CD4-positive, alpha-beta T cell treated with Interleukin-10 for 1 hour (primary cell): ENCODE results near the gene MYPN.

ENCODE experiments used
- DNase-seq: peaks from one replicate; pipeline ENCODE4 v3.0.0-alpha.2; 2020

The MYPN gene

DNA sequence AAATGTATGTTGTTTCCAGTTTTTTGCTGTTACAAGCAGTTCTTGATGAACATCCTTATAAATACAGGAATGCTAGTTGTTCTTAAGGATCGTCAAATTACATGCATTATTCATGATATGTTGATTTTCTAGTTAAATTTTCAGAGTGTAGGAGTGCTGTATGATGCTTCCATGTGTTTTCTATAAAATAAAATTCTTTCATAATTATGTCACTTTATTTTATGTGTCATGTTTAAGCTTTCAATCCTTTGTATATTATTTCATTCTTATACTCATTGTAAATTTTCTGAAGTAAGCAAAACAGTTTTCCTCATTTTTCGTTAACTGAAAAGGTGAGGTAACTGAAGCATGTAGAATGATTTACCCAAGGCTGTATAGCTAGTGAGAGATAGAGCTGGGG is 16.8 kb upstream of the MYPN start:
- no peak for DNase-seq

DNA sequence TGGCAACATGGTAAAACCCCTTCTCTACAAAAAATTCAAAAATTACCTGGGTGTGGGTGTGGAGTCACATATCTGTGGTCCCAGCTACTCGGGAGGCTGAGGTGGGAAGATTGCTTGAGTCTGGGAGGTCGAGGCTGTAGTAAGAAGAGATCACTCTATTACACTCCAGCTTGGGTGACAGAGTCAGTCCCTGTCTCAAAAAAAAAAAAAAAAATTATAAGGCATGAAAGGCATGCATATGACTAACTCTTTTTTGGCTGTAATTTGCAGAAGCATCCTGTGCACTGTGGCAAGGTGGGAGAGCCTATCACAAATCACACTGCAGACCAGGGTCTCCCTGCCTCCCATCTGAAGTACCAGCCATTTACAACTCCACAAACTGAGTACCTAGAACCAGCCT is 14.1 kb upstream of the MYPN start:
- DNase-seq = no peak

DNA sequence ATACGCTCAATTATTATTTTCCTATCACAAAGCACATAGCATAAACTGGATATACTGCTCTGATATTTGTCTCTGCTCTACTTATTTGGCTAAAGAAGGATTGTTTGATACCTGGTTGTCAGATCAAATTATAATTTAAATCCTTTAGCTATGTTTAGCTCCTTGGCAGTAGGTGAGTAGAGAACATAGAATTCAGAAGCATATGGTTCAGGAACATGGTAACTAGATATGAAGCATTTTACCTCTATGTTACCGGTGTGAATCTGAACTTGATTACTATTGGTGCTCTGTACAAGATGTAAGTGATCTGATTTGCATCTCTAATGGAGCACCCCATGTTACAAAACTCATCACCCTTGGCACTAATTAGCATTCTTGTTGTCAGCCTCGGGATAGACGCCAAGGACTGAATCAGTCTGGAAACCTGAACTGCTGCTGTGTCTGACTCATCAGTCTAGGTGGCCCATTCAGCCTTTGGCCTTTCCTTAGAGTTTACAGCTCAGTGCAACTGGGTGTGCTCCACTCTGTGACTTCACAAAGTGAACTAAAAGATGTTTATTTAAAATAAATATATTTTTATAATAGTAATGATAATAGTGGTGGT is 12.3 kb upstream of the MYPN start:
- DNase-seq = no peak

DNA sequence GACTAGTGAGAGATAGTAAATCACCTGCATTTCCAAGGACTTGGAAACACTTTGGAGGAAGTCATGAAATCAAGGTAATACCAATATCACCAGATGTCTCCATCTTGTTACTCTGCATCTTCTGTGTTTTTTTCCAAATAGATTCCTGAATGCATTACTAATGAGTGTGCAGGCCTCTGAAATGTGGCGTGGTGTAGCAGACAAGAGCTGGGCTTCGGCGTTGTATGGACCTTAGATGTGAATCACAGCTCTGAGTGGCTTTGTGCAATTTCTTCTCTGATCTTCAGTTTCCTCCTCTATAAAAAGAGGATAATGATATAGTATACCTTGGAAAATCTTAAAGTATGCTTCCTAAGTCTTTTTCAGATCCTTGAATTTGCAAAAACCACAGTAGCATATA is 9.6 kb upstream of the MYPN start:
- DNase-seq = no peak

DNA sequence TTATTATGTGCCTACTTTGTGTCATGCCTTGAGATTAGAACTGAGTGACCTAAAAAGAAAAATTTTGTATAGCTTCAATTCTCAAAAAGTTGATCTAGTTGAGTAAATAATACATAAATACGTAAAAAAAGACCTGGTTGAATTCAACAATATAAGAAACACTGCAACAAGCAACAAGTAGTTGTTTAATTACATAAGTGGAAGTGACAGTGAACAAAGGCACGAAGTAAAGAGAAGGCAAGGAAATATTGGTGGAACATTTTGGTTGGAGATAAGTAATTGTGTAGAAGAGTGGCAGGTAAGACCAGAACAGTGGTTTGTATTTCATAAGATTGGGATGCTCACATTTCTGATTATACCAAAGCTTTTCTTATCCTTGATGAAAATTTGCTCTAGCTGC is 8.2 kb upstream of the MYPN start:
- DNase-seq = no peak

DNA sequence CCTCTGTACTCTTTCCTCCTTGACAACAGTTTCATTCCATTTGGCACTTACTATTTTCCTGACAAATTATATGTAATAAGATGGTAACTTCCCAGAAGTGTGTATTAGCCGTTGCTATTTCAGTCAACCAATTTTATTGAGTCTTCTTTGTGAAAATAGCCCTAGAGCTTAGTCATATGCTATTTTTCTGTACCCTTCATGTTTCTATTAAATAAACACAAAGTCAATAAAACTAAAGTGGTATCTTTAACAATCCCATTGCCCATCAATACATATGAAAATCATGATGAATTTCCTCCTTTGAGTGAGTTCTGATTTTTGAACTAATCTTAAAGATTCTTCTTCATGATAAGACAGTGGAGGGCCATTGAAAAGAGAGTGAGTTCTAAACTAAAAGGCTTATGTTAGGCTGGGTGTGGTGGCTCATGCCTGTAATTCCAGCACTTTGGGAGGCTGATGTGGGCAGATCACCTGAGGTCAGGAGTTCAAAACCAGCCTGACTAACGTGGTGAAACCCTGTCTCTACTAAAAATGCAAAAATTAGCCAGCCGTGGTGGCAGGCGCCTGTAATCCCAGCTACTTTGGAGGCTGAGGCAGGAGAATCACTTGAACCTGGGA is 5.9 kb upstream of the MYPN start:
- no peak for DNase-seq

DNA sequence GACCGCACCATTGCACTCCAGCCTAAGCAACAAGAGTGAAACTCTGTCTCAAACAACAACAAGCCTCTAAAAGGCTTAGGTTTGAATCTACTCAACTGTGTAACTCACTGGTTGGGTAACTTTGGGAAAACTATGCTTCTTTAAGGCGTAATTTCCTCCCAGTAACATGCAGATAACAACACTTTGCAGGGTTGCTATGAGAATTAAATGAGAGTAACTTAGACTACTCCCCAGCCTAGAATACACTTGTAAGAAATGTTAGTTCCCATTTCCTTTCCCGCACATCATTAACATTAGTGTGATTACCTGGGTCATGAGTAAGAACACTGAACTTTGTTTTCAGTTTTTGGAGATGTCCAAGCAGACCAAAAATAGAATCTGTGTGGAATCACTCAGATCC is 5.4 kb upstream of the MYPN start:
- DNase-seq = no peak

DNA sequence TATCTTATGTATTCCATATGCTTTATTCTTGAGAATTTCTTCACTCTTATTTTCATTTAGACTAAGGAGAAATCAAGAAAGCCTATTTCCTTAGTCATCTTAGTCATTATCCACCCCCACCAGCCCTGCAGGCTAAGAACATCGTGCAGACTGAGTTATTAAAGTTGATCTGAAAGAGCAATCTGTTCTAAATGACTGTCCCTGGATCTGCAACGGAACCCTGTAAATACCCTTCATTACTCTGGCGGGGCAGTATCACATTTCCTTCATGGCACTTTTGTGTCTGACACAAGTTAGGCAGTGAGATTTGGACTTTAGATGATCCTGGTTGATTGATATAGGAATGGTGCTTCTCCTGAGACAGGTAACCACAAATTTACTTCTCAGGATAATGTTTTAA is 3.5 kb upstream of the MYPN start:
- DNase-seq = no peak

DNA sequence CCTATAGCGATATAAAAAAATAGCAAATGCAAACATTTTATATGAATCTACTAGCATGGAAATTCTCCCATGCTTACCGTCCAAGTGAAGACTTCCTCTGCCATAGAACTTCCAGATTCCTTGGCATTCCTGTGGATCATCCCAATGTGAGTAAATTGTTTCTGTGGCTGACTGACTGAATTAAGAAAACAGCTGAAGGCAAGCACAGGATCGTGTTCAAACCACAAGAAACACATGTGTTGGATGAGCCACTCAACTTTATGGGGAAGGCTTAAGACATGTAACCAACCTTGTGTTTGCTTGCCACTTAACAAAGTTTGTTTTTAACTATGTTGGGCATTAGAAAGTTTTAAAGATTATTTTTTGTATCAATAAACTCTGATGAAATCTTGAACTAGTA is 2.6 kb upstream of the MYPN start:
- no peak for DNase-seq

DNA sequence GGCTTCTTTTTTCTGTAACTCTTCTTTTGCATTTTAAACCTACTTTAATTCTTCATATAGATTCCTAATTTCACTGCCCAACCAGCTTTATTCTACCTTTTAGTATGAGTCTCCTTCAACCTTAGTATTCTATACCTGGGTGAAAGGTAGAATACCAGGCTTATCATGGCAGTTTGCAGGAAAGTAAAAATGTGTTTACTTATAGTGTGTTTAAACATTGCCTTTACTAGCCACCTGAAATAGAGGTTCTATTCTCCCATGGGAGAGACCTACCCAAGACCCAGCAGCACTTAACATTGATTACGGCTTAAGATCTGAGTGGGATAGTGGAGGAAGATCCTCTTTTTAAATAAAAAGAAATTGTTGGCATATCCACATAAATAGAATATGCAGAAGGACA is 1.6 kb upstream of the MYPN start:
- no peak for DNase-seq

DNA sequence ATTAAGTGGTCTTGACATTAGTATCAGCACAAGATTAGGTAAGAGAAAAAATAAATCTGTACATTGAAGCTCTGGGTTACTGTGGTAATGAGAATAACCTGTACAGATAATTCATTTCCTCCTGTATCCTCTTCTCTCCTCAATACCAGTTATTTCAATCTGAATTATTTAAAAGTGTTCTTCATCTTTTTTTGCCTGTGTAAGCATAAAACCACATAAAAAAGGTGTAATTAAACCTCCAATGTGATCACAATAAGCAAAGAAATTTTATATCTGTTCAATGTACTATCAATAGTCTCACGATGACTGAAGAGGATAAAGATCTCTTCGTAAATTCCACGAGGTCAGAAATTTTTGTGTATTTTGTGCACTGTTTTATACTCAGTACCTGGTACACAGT is 1.2 kb upstream of the MYPN start:
- DNase-seq = no peak

DNA sequence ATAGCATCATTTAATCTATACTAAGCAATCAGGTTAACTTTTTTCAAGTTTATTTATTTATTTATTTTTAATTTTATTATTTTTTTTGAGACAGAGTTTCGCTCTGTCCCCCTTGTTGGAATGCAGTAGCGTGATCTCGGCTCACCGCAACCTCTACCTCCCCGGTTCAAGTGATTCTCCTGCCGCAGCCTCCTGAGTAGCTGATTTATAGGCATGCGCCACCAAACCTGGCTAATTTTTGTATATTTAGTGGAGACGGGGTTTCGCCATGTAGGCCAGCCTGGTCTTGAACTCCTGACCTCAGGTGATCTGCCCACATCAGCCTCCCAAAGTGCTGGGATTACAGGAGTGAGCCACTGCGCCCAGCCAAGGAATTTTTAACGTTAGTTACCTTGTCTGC is 635 bp upstream of the MYPN start:
- DNase-seq = no peak

DNA sequence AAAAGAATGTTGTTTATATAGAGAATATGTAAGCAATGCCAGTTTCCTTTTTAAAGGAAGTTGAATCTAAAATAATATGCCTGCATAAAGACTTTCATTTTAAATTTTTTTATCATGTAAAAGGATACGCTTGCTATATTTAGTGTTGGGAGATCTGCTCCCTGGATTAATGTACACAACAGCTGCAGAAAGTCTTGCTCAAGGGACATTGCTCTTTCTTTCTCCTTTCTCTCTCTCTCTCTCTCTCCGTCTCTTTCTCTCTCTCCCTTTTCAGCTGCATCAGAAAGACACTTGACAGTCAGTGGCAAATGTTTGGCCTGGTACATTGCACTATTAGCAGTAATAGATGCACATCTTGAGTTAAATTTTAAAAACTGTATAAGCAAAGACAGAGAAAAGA is 739 bp downstream of the MYPN start:
- no peak for DNase-seq

DNA sequence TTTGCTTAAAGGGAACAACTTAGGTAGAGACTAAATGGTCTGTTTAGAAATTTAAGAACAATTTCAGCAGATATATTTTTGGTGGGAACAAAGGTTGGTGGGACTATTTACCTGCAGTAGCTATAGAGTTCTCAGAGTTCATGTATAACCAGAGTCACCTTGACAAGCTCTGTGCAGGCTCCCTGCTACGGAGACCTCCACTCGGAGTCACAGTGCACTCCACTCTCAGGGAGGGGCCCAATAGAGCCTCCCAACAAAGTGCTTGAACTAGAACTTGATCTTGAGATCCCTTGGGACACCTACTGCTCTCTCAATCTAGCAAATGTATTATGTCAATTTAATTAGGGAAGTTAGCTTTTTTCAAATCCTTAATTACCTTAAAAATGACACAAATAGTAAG is 2.3 kb downstream of the MYPN start:
- DNase-seq = no peak

DNA sequence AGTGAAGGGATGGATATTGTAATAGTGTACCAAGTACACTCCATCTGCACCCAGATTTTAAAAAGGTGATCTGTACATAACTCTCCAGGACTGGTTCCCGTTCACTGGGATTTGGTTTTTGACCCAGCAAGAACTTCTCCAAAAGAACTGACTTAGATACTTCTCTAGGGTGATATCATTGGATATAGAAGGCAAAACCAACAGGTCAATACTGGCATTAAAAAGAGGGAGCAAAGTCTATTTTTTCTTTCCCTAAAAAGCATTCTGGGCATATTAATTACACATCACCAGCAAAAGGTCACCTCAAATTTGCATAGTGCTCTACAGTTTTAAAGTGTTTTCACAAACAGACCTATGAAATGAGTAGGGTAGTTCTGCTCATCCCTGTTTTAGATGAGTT is 3.5 kb downstream of the MYPN start:
- no peak for DNase-seq

DNA sequence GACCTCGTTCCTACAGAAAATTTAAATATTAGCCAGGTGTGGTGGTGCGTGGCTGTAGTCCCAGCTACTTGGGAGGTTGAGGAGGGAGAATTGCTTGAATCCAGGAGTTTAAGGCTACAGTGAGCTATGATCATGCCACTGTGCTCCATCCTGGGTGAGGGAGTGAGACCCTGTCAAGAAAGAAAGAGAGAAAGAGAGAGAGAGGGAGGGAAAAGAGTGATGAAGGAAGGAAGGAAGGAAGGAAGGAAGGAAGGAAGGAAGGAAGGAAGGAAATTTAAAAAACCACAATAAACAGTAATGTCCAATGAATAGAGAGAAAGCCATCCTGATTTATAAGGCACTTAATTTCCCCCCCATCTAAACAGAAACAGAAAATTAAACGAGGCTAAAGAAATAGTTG is 9.4 kb downstream of the MYPN start:
- no peak for DNase-seq

DNA sequence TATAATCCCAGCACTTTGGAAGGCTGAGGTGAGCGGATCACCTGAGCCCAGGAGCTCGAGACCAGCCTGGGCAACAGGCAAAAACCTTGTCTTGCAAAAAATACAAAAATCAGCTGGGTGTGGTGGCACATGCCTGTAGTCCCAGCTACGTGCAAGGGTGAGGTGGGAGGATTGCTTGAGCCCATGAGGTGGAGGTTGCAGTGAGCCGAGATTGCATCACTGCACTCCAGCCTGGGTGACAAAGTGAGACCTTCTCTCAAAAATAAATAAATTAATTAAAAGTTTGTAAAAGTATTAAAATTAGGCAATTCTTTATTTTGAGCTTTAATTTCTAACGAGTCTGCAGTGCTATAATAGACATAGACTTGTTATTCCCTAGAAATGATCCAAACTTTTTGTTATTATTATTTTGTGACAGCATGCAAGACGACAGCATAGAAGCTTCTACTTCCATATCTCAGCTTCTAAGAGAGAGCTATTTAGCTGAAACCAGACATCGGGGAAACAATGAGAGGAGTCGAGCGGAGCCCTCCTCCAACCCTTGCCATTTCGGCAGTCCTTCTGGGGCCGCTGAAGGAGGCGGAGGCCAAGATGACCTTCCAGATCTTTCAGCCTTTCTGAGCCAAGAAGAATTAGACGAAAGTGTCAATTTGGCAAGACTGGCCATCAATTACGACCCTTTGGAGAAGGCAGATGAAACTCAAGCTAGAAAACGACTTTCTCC is 11.9 kb downstream of the MYPN start:
- DNase-seq = no peak

DNA sequence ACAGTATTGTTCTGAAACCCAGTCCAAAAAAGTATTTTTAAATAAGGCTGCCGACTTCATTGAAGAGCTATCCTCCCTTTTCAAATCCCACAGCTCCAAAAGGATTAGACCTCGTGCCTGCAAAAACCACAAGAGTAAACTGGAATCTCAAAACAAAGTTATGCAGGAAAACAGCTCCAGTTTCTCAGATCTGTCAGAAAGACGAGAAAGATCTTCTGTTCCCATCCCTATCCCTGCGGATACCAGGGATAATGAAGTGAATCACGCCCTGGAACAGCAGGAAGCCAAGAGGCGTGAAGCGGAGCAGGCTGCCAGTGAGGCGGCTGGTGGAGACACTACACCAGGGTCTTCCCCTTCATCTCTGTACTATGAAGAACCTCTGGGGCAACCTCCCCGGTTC is 12.6 kb downstream of the MYPN start:
- no peak for DNase-seq

DNA sequence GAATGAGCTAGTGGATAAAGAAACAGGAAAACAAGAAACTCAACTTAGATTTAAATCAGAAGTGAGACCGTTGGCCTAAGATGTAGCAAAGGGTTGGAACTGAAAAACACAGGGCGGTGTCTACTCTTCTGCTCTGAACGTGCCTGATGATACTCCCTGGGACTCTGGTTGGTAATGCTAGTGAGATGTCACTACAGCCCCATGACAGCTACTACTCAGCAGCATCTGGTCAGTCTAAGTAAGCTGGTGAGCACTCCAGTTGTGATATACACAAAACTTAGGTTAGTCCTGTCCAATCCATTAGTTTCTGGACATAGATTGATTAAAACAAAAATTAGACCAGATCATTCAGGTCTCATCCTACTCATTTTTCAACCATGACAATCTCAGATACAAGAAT is 15.4 kb downstream of the MYPN start:
- no peak for DNase-seq

DNA sequence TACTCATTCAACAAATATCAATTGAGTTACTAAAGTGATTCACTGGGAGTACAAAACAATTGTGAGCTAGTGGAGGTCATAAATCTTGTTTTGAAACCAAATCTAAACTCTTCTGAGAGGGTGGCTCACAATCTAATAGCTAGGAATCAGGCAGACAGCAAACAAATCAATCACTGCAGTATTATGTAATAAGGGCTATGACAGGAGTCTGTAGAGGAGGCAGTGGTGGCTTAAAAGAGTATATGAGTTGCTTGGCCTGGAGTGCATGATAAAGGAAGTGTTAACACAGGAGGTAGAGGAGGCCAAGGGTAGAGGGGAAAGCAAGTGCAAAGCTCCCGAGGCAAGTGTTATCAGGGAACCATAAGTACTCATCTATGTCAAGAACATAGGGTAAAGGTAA is 16.5 kb downstream of the MYPN start:
- DNase-seq = no peak

DNA sequence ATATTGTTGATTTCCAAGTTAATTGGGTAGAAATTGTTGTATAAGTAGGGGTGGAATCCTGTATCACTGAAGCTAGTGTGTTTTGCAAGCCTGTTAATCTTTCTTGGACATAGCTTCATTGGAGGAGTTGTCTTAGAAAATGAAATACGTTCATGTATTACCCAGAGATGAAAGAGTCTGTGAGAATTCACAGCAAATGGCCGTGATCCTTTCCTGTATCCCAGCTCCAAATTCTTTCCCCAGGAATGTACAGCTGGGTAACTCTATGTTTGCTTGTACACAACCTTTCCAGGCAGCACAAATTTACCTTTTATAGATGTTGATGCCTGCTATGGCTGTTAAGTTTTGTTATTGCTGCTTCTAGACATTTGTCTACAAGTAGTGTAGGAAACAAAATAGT is 18.7 kb downstream of the MYPN start:
- DNase-seq = no peak

DNA sequence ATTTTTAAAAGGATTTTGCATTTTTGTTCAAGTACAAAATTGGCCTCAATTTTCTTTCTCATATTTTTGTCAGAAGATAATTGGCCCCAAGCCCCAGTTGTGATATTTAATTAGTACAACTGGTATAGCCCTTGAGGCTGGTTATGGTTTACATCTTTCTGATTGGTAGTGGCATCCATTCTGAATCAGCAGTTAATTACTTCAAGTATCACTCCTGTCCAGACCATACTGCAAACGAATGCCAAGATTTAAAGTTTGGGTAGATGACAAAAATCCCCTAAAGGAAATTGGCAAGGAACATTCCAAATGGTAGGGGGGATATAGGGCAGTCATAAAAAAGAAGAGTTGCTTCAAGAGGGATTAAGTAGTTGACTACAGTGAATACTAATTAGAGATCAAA is 23.1 kb downstream of the MYPN start:
- no peak for DNase-seq

DNA sequence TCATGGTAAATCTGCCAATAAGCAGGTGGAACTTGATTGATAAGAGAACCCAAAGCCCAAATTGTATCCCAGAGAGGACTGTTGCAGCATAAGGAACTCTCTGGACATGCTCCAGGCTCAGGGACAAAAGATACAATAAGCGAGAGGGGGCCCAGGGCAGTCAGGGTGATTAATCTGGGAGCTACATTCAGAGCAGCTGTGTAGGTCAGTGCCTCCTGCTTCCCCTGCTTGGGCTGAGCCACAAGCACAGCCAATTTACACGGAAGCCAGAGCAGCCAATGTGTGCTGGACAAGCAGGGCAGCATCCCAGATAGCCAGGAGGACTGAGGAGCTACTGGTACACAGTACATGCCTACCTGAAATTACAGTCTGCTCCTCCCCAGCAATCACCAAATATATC is 24.2 kb downstream of the MYPN start:
- no peak for DNase-seq

DNA sequence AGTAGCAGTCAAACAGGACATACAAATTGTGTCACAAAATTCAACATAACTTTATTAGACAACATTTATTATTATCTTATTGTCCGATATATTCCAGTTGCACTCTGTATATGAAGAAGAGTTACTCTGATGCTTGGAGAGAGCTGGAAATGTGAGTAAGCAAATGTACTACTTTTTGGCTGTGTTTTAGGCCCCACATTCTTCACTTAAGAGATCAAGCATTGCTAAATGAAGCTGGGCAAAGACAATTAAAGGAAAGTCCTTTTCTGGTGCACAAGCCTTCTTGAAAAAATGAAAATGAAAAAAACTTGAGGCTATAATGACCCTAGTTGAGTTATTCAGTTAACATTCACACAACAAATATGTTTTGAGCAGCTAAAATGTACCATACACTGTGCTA is 26.1 kb downstream of the MYPN start:
- DNase-seq = no peak
